Peyer's patch (tissue), 4 donors: ENCODE results near the gene EGFL7.

Experiments
- CTCF ChIP-seq, 6 experiments: fragments of 450-650 bp in 4 of 6; fragments of 200-600 bp in 2 of 6; sonication (generic) in 1 of 6; IDR thresholded peaks; one replicate each; pipeline ENCODE4 v1.5.1; 2017 to 2019; ENCODE audit warnings: antibody characterized with exemption in 6 of 6, mild to moderate bottlenecking in 3 of 6, moderate library complexity in 1 of 6
- POLR2A ChIP-seq, 2 donors: fragments of 450-650 bp; IDR thresholded peaks; one replicate each; pipeline ENCODE4 v1.5.1; 2017; ENCODE audit warnings: antibody characterized with exemption in 2 of 2, mild to moderate bottlenecking in 2 of 2, moderate library complexity in 2 of 2

- TF ChIP-seq CTCF (IDR thresholded peaks at IDR 0.05) = no peak
- TF ChIP-seq POLR2A (IDR thresholded peaks at IDR 0.05) = no peak
Measured at GRCh38 chr9:136656183-136656738, 6.5 kb upstream of the EGFL7 start.
